ENCODE results near the gene CACNA2D3. TPM values are rescaled to one million over a fixed set of nuclear protein-coding genes. Genes with fewer than 3 reads are reported as not detected.

CACNA2D3 gene
- polyA plus RNA-seq, 1 donor from 2014 or later: 26.2 TPM

- Histone ChIP-seq H3K9me2 (ENCODE audit: insufficient read depth, low read length) (no peaks in the 10 kb centered on the region), H2AFZ (ENCODE audit: low read depth, low read length) (no peak overlapping the region), H3K4me3 (ENCODE audit: low read length) (no peak overlapping the region), H3K79me2 (replicated peaks; ENCODE audit: insufficient read depth, low read length) (no peaks in the 10 kb centered on the region), H3K4me2 (ENCODE audit: low read length) (no peak overlapping the region), H3F3A (ENCODE audit: insufficient read depth, low read length, poor library complexity, severe bottlenecking) (no peaks in the 10 kb centered on the region), H3K27me3 (ENCODE audit: insufficient read depth, low read depth, low read length) (no peaks in the 10 kb centered on the region), H3K27ac (ENCODE audit: low read length) (no peak overlapping the region), H3K9ac (ENCODE audit: low read length) (no peak overlapping the region), H3K9me3 (ENCODE audit: low read length) (no peaks in the 10 kb centered on the region), H4K20me1 (ENCODE audit: insufficient read depth) (no peaks in the 10 kb centered on the region), H3K36me3 (ENCODE audit: insufficient read depth, low read length) (no peaks in the 10 kb centered on the region)
- no peak for TF ChIP-seq RAD21 (conservative IDR thresholded peaks at IDR 0.05)
- no peak for TF ChIP-seq CTCF (IDR thresholded peaks at IDR 0.05; ENCODE audit: poor library complexity, severe bottlenecking)
- TF ChIP-seq TAF1 (IDR thresholded peaks at IDR 0.05; ENCODE audit: low read depth): no peak
- TF ChIP-seq SMC3 (conservative IDR thresholded peaks at IDR 0.05; ENCODE audit: poor library complexity): no peak
These were observed 270.8 kb downstream of the CACNA2D3 start for GRCh38 chr3:54393150-54393549.

- Histone ChIP-seq H3K9me3 (ENCODE audit: low read length) (no peaks in the 10 kb centered on the region), H3K36me3 (ENCODE audit: insufficient read depth, low read length) (no peaks in the 10 kb centered on the region), H3K27ac (ENCODE audit: low read length) (no peak overlapping the region), H4K20me1 (ENCODE audit: insufficient read depth) (no peaks in the 10 kb centered on the region), H3K9ac (ENCODE audit: low read length) (no peak overlapping the region), H2AFZ (ENCODE audit: low read depth, low read length) (no peak overlapping the region), H3K79me2 (replicated peaks; ENCODE audit: insufficient read depth, low read length) (no peaks in the 10 kb centered on the region), H3K9me2 (ENCODE audit: insufficient read depth, low read length) (no peaks in the 10 kb centered on the region), H3K4me3 (ENCODE audit: low read length) (no peak overlapping the region), H3K27me3 (ENCODE audit: insufficient read depth, low read depth, low read length) (no peaks in the 10 kb centered on the region), H3K4me2 (ENCODE audit: low read length) (no peak overlapping the region), H3F3A (ENCODE audit: insufficient read depth, low read length, poor library complexity, severe bottlenecking) (no peaks in the 10 kb centered on the region)
- TF ChIP-seq TAF1 (IDR thresholded peaks at IDR 0.05; ENCODE audit: low read depth): no peak
- TF ChIP-seq SMC3 (conservative IDR thresholded peaks at IDR 0.05; ENCODE audit: poor library complexity): no peak
These were observed 286.0 kb downstream of the CACNA2D3 start for GRCh38 chr3:54408328-54408727.

GRCh38 chr3:54421943-54422342 lies 299.6 kb downstream of the CACNA2D3 start:
- Histone ChIP-seq H3K4me2 (ENCODE audit: low read length) (no peak overlapping the region), H3K9ac (ENCODE audit: low read length) (no peak overlapping the region), H3K27me3 (ENCODE audit: insufficient read depth, low read depth, low read length) (peaks cover 3% of the 10 kb centered on the region), H3K79me2 (replicated peaks; ENCODE audit: insufficient read depth, low read length) (no peaks in the 10 kb centered on the region), H3K4me3 (ENCODE audit: low read length) (no peak overlapping the region), H3K27ac (ENCODE audit: low read length) (no peak overlapping the region), H3K36me3 (ENCODE audit: insufficient read depth, low read length) (no peaks in the 10 kb centered on the region), H2AFZ (ENCODE audit: low read depth, low read length) (no peak overlapping the region), H3K9me2 (ENCODE audit: insufficient read depth, low read length) (no peaks in the 10 kb centered on the region), H3F3A (ENCODE audit: insufficient read depth, low read length, poor library complexity, severe bottlenecking) (no peaks in the 10 kb centered on the region), H3K9me3 (ENCODE audit: low read length) (no peaks in the 10 kb centered on the region), H4K20me1 (ENCODE audit: insufficient read depth) (no peaks in the 10 kb centered on the region)
- no peak for TF ChIP-seq POLR2AphosphoS5 (IDR thresholded peaks at IDR 0.05)
- TF ChIP-seq MXI1 (conservative IDR thresholded peaks at IDR 0.05; ENCODE audit: poor library complexity, severe bottlenecking): no peak
- TF ChIP-seq SMC3 (conservative IDR thresholded peaks at IDR 0.05; ENCODE audit: poor library complexity): no peak
- TF ChIP-seq EP300 (conservative IDR thresholded peaks at IDR 0.05; ENCODE audit: poor library complexity, severe bottlenecking): no peak
- TF ChIP-seq CTCF (IDR thresholded peaks at IDR 0.05; ENCODE audit: poor library complexity, severe bottlenecking): no peak
- TF ChIP-seq TAF1 (IDR thresholded peaks at IDR 0.05; ENCODE audit: low read depth): no peak
- no peak for TF ChIP-seq REST (IDR thresholded peaks at IDR 0.05; ENCODE audit: borderline replicate concordance)

Measured in neural cell (in vitro differentiated cells).